Neural cell (in vitro differentiated cells): ENCODE results near the gene DNAH7. TPM values are rescaled to one million over a fixed set of nuclear protein-coding genes. Genes with fewer than 3 reads are reported as not detected.
"Not testable (repeated sequence)": the region's sequence is repeated elsewhere in the genome, so short reads cannot be mapped to it uniquely, and the experiment has no call there.

Experiments used
- H2AFZ ChIP-seq: fragments of 200-600, 300-800 bp; sonication (generic), shearing (Covaris generic); 2 replicates; pipeline ENCODE4 v1.6.0; 2014; ENCODE audit warnings: low read depth, mild to moderate bottlenecking, antibody characterized with exemption, low read length, moderate library complexity
- H3F3A ChIP-seq: fragments of 200-600 bp; shearing (Covaris generic); 2 replicates; pipeline ENCODE4 v1.6.1; 2016; ENCODE audit warnings: mild to moderate bottlenecking, moderate library complexity, mixed read lengths, antibody characterized with exemption, low read length; ENCODE audit not compliant: insufficient read depth, poor library complexity, severe bottlenecking
- H3K27ac ChIP-seq: fragments of 200-600, 300-800 bp; sonication (generic), shearing (Covaris generic); 2 replicates; pipeline ENCODE4 v1.5.1; 2014; ENCODE audit warnings: mild to moderate bottlenecking, low read length, moderate library complexity
- H3K27me3 ChIP-seq: fragments of 300-800, 200-600 bp; sonication (generic), shearing (Covaris generic); 2 replicates; pipeline ENCODE4 v1.6.0; 2014; ENCODE audit warnings: mild to moderate bottlenecking, low read depth, low read length, moderate library complexity; ENCODE audit not compliant: insufficient read depth
- H3K36me3 ChIP-seq: fragments of 300-800, 200-600 bp; sonication (generic), shearing (Covaris generic); 2 replicates; pipeline ENCODE4 v1.5.1; 2014; ENCODE audit warnings: mild to moderate bottlenecking, antibody characterized with exemption, low read length, moderate library complexity; ENCODE audit not compliant: insufficient read depth
- H3K4me2 ChIP-seq: fragments of 300-800, 200-600 bp; sonication (generic), shearing (Covaris generic); 2 replicates; pipeline ENCODE4 v1.6.0; 2014; ENCODE audit warnings: mild to moderate bottlenecking, low read length
- H3K4me3 ChIP-seq: fragments of 300-800, 200-600 bp; sonication (generic), shearing (Covaris generic); 2 replicates; pipeline ENCODE4 v1.5.1; 2014; ENCODE audit warnings: mild to moderate bottlenecking, low read length, moderate library complexity
- H3K79me2 ChIP-seq: fragments of 200-600 bp; shearing (Covaris generic); replicated peaks from 2 replicates; pipeline ENCODE4 v1.6.0; 2014; ENCODE audit warnings: mild to moderate bottlenecking, low read length, moderate library complexity; ENCODE audit not compliant: insufficient read depth
- H3K9ac ChIP-seq: fragments of 300-800, 200-600 bp; sonication (generic), shearing (Covaris generic); 2 replicates; pipeline ENCODE4 v1.6.1; 2016; ENCODE audit warnings: mild to moderate bottlenecking, low read length, mixed read lengths
- H3K9me2 ChIP-seq: fragments of 200-600 bp; shearing (Covaris generic); 2 replicates; pipeline ENCODE4 v1.6.1; 2016; ENCODE audit warnings: mild to moderate bottlenecking, low read length, mixed read lengths; ENCODE audit not compliant: insufficient read depth
- H3K9me3 ChIP-seq: fragments of 200-600, 300-800 bp; sonication (generic), shearing (Covaris generic); 2 replicates; pipeline ENCODE4 v1.6.1; 2016; ENCODE audit warnings: mild to moderate bottlenecking, mixed run types, low read length, moderate library complexity, mixed read lengths
- H4K20me1 ChIP-seq: fragments of 200-600 bp; shearing (Covaris generic); 2 replicates; pipeline ENCODE4 v1.6.1; 2016; ENCODE audit warnings: mild to moderate bottlenecking, mixed run types; ENCODE audit not compliant: insufficient read depth
- CTCF ChIP-seq: fragments of 450-650 bp; IDR thresholded peaks from 2 replicates; pipeline ENCODE4 v1.5.1; 2014; ENCODE audit warnings: antibody characterized with exemption, mild to moderate bottlenecking, moderate library complexity; ENCODE audit not compliant: poor library complexity, severe bottlenecking
- EP300 ChIP-seq: fragments of 450-650 bp; conservative IDR thresholded peaks from 2 replicates; pipeline ENCODE4 v1.6.1; 2014; ENCODE audit warnings: antibody characterized with exemption, mild to moderate bottlenecking, moderate library complexity; ENCODE audit not compliant: poor library complexity, severe bottlenecking
- EZH2 ChIP-seq: fragments of 200-600, 300-800 bp; shearing (Covaris generic), sonication (generic); IDR thresholded peaks from 2 replicates; pipeline ENCODE4 v1.6.1; 2014; ENCODE audit warnings: antibody characterized with exemption, low read length, borderline replicate concordance, mild to moderate bottlenecking; ENCODE audit not compliant: insufficient read depth, poor library complexity, severe bottlenecking
- MXI1 ChIP-seq: fragments of 450-650 bp; conservative IDR thresholded peaks from 2 replicates; pipeline ENCODE4 v1.6.1; 2014; ENCODE audit warnings: antibody characterized with exemption, mild to moderate bottlenecking; ENCODE audit not compliant: poor library complexity, severe bottlenecking
- POLR2AphosphoS5 ChIP-seq: IDR thresholded peaks from 2 replicates; pipeline ENCODE4 v1.6.1; 2012
- RAD21 ChIP-seq: fragments of 450-650 bp; conservative IDR thresholded peaks from 2 replicates; pipeline ENCODE4 v1.6.1; 2014; ENCODE audit warnings: antibody characterized with exemption, mild to moderate bottlenecking, moderate library complexity
- SMC3 ChIP-seq: fragments of 450-650 bp; conservative IDR thresholded peaks from 2 replicates; pipeline ENCODE4 v1.6.1; 2014; ENCODE audit warnings: antibody characterized with exemption, mild to moderate bottlenecking, moderate library complexity; ENCODE audit not compliant: poor library complexity
- TAF1 ChIP-seq: IDR thresholded peaks from 2 replicates; pipeline ENCODE4 v1.6.1; 2012; ENCODE audit warnings: low read depth
- polyA plus RNA-seq: library from polyadenylated mRNA; depleted of rRNA; stranded (reverse); fragments of >200 nt; gene quantifications from 2 replicates; pipeline ENCODE4 v1.2.3, GENCODE V29; 2014
- TF ChIP-seq, protein P1 (sequence below): IDR thresholded peaks from 2 replicates; pipeline ENCODE4 v1.6.1; 2012; ENCODE audit warnings: borderline replicate concordance

Gene DNAH7
- polyA plus RNA-seq, 1 donor from 2014 or later = 0.67 TPM

DNA sequence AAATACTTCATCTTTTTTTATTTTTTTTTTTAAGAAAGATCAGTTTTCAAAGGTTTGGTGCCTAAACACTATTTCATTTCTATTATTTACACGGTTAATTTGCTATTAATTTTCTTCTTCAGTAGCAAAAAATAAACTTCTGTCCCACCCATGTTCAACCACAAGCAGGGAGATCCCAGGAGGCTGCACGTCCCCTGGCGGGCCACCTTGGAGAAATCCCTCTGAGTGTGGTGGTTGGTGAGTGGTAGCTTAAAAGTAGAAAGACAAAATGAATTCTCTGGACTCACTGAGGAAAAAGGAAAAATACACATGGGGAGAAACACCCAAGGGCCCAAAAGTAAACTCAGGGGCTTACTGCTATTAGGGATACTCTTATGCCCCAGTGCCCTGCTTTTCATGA is 143.5 kb downstream of the DNAH7 start:
- Histone ChIP-seq H2AFZ (no peak overlapping the region), H3K9me3 (no peaks in the 10 kb centered on the region), H3K27ac (no peak overlapping the region), H3K27me3 (no peaks in the 10 kb centered on the region), H3K9me2 (no peaks in the 10 kb centered on the region), H3K4me3 (no peak overlapping the region), H4K20me1 (no peaks in the 10 kb centered on the region), H3F3A (no peaks in the 10 kb centered on the region), H3K36me3 (no peaks in the 10 kb centered on the region), H3K79me2 (no peaks in the 10 kb centered on the region), H3K9ac (no peak overlapping the region), H3K4me2 (no peak overlapping the region)
- no peak for TF ChIP-seq MXI1
- TF ChIP-seq EZH2 = no peak
- no peak for TF ChIP-seq POLR2AphosphoS5
- no peak for TF ChIP-seq RAD21
- TF ChIP-seq SMC3 = no peak
- TF ChIP-seq TAF1 = no peak
- no peak for TF ChIP-seq EP300
- TF ChIP-seq, protein P1, sequence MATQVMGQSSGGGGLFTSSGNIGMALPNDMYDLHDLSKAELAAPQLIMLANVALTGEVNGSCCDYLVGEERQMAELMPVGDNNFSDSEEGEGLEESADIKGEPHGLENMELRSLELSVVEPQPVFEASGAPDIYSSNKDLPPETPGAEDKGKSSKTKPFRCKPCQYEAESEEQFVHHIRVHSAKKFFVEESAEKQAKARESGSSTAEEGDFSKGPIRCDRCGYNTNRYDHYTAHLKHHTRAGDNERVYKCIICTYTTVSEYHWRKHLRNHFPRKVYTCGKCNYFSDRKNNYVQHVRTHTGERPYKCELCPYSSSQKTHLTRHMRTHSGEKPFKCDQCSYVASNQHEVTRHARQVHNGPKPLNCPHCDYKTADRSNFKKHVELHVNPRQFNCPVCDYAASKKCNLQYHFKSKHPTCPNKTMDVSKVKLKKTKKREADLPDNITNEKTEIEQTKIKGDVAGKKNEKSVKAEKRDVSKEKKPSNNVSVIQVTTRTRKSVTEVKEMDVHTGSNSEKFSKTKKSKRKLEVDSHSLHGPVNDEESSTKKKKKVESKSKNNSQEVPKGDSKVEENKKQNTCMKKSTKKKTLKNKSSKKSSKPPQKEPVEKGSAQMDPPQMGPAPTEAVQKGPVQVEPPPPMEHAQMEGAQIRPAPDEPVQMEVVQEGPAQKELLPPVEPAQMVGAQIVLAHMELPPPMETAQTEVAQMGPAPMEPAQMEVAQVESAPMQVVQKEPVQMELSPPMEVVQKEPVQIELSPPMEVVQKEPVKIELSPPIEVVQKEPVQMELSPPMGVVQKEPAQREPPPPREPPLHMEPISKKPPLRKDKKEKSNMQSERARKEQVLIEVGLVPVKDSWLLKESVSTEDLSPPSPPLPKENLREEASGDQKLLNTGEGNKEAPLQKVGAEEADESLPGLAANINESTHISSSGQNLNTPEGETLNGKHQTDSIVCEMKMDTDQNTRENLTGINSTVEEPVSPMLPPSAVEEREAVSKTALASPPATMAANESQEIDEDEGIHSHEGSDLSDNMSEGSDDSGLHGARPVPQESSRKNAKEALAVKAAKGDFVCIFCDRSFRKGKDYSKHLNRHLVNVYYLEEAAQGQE = no peak
- TF ChIP-seq CTCF = no peak

DNA sequence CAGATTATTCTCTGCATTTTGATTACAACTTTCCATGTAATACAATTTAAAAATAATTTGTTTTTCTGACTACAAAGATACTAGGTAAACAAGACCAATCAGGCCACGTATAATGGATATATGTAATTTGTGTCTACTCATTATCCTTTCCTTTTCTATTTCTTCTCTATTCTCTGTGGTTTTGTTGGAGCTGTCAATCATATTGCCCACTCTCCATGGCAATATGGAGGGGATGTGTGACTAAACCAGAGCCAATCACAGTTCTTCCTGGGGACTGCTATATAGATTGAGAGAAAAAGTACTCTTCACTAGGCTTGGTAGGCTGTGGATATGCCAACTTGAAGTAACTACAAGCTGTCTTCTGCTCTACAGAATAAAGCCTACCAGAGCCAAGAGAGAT is 144.7 kb downstream of the DNAH7 start:
- H3K36me3 ChIP-seq = no peaks in the 10 kb centered on the region
- no peaks in the 10 kb centered on the region for H3K79me2 ChIP-seq
- H3F3A ChIP-seq = no peaks in the 10 kb centered on the region
- no peak overlapping the region for H3K4me3 ChIP-seq
- TF ChIP-seq SMC3 = no peak
- TF ChIP-seq EZH2 = no peak
- TF ChIP-seq TAF1 = no peak
- TF ChIP-seq MXI1 = no peak
- no peak for TF ChIP-seq RAD21
- TF ChIP-seq EP300 = no peak
- no peak for TF ChIP-seq POLR2AphosphoS5
- no peaks in the 10 kb centered on the region for H3K27me3 ChIP-seq
- no peak overlapping the region for H2AFZ ChIP-seq
- H3K9me3 ChIP-seq = peaks cover 4% of the 10 kb centered on the region
- H3K9ac ChIP-seq = no peak overlapping the region
- H4K20me1 ChIP-seq = no peaks in the 10 kb centered on the region
- no peak overlapping the region for H3K4me2 ChIP-seq
- no peak overlapping the region for H3K27ac ChIP-seq
- H3K9me2 ChIP-seq = no peaks in the 10 kb centered on the region

GRCh38 chr2:195917021-195917600 is 151.5 kb downstream of the DNAH7 start:
- not testable (repeated sequence) for H3K4me2 ChIP-seq, H3K9ac ChIP-seq

More at GRCh38 chr2:195917021-195917600, 151.5 kb downstream of the DNAH7 start:
- H3K36me3 ChIP-seq, H3K4me3 ChIP-seq, H3K27me3 ChIP-seq, H4K20me1 ChIP-seq, H3K9me2 ChIP-seq, H2AFZ ChIP-seq, H3K9me3 ChIP-seq, H3K79me2 ChIP-seq, H3K27ac ChIP-seq, H3F3A ChIP-seq: not testable (repeated sequence)
